Measurements from ENCODE around the gene TEX264. TPM values are rescaled to one million over a fixed set of nuclear protein-coding genes. Genes with fewer than 3 reads are reported as not detected.

The TEX264 gene
- total and polyA plus RNA-seq, 3 donors from 2014 or later, result 241 to 252 (median 251) TPM

DNA sequence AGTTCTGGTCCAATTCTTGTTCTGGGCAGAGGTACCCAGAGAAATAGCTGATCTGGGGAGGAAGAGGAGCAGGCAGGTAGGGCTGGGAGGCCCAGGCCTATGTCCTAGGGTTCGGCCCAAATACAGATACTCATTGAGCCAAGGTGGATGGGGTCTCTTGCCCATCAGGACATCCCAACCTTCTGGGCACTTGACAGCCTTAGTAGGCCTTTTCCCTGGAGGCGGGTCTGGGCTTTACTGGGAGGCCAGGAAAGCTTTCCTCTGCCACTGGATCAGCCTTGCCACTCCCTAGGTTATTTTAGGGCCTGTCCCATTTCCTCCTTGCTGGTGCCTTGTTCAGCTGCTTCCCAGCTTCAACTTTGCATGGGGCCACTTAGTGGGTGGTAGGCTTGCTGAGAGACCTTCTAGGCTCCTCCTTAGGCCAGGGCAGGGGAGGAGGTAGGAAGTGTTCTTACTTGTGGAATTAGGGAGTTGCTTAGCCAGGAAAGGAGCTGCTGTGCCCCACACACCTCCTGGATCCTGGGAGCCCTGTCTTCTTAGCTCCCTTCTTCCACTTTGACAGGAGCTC is 9.7 kb downstream of the TEX264 start:
- Histone ChIP-seq H3K27ac (peak overlapping the region in 1 of 2 donors; percentile 14), H3K36me3 (ENCODE audit: low read depth, missing control alignments) (no peaks in the 10 kb centered on the region), H3K4me1 (peaks cover 24% of the 10 kb centered on the region), H3K27me3 (no peaks in the 10 kb centered on the region), H3K4me3 (no peak overlapping the region), H3K9me3 (no peaks in the 10 kb centered on the region)
- no peak for DNase-seq
- TF ChIP-seq, protein P1, sequence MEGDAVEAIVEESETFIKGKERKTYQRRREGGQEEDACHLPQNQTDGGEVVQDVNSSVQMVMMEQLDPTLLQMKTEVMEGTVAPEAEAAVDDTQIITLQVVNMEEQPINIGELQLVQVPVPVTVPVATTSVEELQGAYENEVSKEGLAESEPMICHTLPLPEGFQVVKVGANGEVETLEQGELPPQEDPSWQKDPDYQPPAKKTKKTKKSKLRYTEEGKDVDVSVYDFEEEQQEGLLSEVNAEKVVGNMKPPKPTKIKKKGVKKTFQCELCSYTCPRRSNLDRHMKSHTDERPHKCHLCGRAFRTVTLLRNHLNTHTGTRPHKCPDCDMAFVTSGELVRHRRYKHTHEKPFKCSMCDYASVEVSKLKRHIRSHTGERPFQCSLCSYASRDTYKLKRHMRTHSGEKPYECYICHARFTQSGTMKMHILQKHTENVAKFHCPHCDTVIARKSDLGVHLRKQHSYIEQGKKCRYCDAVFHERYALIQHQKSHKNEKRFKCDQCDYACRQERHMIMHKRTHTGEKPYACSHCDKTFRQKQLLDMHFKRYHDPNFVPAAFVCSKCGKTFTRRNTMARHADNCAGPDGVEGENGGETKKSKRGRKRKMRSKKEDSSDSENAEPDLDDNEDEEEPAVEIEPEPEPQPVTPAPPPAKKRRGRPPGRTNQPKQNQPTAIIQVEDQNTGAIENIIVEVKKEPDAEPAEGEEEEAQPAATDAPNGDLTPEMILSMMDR (IDR thresholded peaks at IDR 0.05), result no peak
- TF ChIP-seq POLR2A (IDR thresholded peaks at IDR 0.05), result no peak
- intact Hi-C loops (cut with DNase I; ENCODE audit: low total_unique reads), result no loop called here
- WGBS, 2 donors, result 90 to 92% methylated on average over 2 of the region's 2 CpGs

DNA sequence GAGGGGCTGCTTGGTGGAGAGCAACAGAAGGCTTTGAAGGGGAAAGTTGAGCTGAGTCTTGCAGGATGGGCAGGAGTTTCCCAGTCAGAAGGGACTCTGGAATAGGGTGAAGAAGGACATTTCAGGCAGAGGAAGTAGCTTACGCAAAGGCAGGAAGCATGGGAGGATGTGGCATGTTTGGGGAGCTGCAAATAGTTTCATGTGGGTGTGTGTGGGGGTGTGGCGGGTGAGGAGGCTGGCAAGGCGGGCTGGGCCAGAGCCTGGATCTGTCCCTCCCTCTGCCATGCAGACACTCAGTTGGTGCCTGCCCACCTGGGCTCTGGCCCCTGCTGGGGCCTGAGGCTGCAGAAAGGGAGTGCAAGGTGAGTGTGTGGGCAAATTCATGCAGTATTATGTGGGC is 10.4 kb downstream of the TEX264 start:
- intact Hi-C loops (cut with DNase I; ENCODE audit: low total_unique reads), result no loop called here
- H3K4me3 ChIP-seq, result no peak overlapping the region
- WGBS, 2 donors, result 53 to 74% methylated on average over 3 of the region's 3 CpGs
- no peak for TF ChIP-seq POLR2A (IDR thresholded peaks at IDR 0.05)
- TF ChIP-seq, protein P1 (IDR thresholded peaks at IDR 0.05), result no peak
- DNase-seq, result peak; percentile 36
- H3K27ac ChIP-seq, result no peak overlapping the region
- no peaks in the 10 kb centered on the region for H3K9me3 ChIP-seq
- H3K4me1 ChIP-seq, result peaks cover 31% of the 10 kb centered on the region
- no peaks in the 10 kb centered on the region for H3K36me3 ChIP-seq (ENCODE audit: low read depth, missing control alignments)
- no peaks in the 10 kb centered on the region for H3K27me3 ChIP-seq

DNA sequence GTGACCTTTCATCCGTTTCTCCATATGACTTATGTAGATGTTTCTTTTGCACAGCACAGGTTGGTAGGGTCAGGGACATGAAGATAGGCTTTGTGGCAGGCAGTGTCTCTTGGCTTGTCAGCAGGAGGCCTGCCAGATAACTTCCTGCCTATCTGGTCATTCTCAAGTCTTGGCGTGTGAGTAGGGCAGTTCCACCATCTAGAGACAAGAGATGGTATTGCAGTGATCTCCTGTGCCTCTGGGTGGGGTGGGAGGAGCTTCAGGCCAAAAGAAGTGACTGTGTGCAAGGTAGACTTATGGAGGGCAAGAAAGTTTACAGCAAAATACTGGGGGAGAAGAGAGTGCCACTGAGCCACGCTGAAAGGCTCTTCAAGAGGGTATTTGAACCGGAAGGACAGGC is 11.0 kb downstream of the TEX264 start:
- no peak for TF ChIP-seq POLR2A (IDR thresholded peaks at IDR 0.05)
- TF ChIP-seq, protein P1 (IDR thresholded peaks at IDR 0.05), result peak; percentile 56 to 85 (median 74)
- WGBS, 2 donors, result 44 to 45% methylated on average over 4 of the region's 4 CpGs
- H3K36me3 ChIP-seq (ENCODE audit: low read depth, missing control alignments), result no peaks in the 10 kb centered on the region
- H3K9me3 ChIP-seq, result no peaks in the 10 kb centered on the region
- intact Hi-C loops (cut with DNase I; ENCODE audit: low total_unique reads), result no loop called here
- H3K4me1 ChIP-seq, result peaks cover 37% of the 10 kb centered on the region
- no peaks in the 10 kb centered on the region for H3K27me3 ChIP-seq
- H3K27ac ChIP-seq, result no peak overlapping the region
- no peak overlapping the region for H3K4me3 ChIP-seq
- DNase-seq, result peak; percentile 90

DNA sequence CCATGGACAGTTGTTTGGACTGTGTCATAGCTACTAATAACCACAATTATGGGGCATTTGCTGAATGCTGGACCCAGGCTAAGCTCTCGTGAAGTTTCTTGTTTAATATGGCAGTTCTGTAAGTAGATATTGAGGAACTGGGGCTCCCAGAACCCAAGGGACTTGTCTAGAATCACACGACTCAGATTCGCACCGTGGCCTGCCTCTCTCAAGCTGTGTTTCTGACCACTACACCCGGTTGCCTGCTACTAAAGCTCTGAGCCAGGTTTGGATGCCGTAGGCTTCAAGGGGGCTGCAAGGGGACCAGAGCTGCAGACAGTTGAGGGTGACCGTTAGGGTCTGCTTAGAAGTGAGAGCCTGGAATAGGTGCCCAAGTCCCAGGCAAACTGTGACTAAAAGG is 11.5 kb downstream of the TEX264 start:
- no peaks in the 10 kb centered on the region for H3K27me3 ChIP-seq
- no peak overlapping the region for H3K4me3 ChIP-seq
- H3K9me3 ChIP-seq, result no peaks in the 10 kb centered on the region
- 75 to 83% methylated on average over 7 of the region's 7 CpGs for WGBS, 2 donors
- no peaks in the 10 kb centered on the region for H3K36me3 ChIP-seq (ENCODE audit: low read depth, missing control alignments)
- intact Hi-C loops (cut with DNase I; ENCODE audit: low total_unique reads), result no loop called here
- DNase-seq, result no peak
- no peak overlapping the region for H3K27ac ChIP-seq
- peaks cover 42% of the 10 kb centered on the region for H3K4me1 ChIP-seq
- TF ChIP-seq, protein P1 (IDR thresholded peaks at IDR 0.05), result no peak
- TF ChIP-seq POLR2A (IDR thresholded peaks at IDR 0.05), result no peak

DNA sequence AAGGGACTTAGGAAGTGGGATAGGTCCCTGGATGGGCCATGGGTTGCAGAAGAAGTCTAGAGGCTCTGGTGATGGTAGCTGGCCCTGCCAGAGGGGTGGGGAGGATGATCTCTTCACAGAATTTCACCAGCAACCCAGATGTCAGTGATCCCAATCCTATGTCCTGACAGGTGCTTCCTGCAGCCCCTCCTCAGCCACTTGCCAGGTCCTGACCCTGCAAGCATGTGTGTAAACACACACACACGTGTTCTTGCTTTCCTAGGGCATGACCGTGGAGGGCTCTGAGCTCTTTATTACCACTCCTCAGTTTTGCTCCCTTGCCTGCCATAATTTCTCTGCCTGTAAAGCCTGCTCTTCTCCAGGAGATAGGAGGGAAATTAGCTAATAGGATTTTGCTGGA is 12.5 kb downstream of the TEX264 start:
- TF ChIP-seq POLR2A (IDR thresholded peaks at IDR 0.05), result no peak
- TF ChIP-seq, protein P1 (IDR thresholded peaks at IDR 0.05), result no peak
- H3K36me3 ChIP-seq (ENCODE audit: low read depth, missing control alignments), result no peaks in the 10 kb centered on the region
- no peaks in the 10 kb centered on the region for H3K27me3 ChIP-seq
- 89 to 96% methylated on average over 2 of the region's 2 CpGs for WGBS, 2 donors
- H3K4me1 ChIP-seq, result peaks cover 50% of the 10 kb centered on the region
- no peaks in the 10 kb centered on the region for H3K9me3 ChIP-seq
- no peak for DNase-seq
- intact Hi-C loops (cut with DNase I; ENCODE audit: low total_unique reads), result no loop called here
- H3K27ac ChIP-seq, result no peak overlapping the region
- H3K4me3 ChIP-seq, result no peak overlapping the region
